ENCODE data around the gene DMBX1.

DMBX1 gene

GRCh38 chr1:46483589-46483988 is 6.0 kb upstream of the DMBX1 start:
- DNase-seq (ENCODE audit: low spot score) = no peak

- DNase-seq (ENCODE audit: low spot score) = no peak
Measured at GRCh38 chr1:46484783-46485490, 4.7 kb upstream of the DMBX1 start.

- no peak for DNase-seq (ENCODE audit: low spot score)
Measured at GRCh38 chr1:46485564-46486431, 3.8 kb upstream of the DMBX1 start.

- DNase-seq (ENCODE audit: low spot score) = no peak
Measured at GRCh38 chr1:46486432-46487015, 3.1 kb upstream of the DMBX1 start.

- no peak for DNase-seq (ENCODE audit: low spot score)
Measured at GRCh38 chr1:46487818-46488218, 1.8 kb upstream of the DMBX1 start.

DNA sequence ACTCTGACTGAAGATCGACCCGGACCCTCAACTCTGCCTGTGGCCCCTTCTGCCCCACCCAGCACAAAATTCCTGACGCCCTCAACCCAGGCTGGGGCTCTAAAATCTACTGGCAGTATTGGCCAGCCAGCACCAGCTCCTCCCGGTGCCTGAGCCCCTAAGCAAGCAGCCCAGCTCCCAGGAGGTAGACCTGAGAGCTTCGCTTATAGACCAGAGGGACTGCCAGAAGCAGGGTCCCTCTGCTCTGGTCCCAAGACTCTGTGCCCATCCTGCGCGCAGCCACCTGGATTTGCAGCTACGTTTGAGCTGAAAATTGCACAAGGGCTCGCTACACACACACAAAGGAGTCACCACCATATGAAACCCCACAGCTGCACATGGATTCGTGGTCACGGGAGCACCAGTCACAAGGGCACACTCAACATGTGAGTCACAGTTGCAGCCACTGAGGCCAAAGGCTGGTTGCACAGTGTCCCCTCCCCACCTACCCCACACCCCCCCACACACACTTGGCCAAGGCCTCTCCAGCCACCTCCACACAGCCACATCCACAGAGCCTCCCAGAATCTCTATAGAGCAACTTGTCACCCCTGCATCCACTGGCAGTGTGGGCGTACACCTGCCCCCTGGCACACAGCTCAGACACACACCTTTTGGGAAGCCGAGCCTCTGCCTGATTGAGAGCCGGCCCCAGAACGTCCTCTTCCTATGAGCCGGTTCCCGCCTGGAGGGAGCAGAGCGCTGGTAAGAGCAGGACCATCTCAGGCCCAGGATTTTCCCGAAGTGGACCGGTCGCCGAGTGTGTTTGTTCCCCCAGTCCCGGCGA is 1.1 kb upstream of the DMBX1 start:
- no peak for DNase-seq (ENCODE audit: low spot score)

GRCh38 chr1:46489169-46489637 is 433 bp upstream of the DMBX1 start:
- no peak for DNase-seq (ENCODE audit: low spot score)

DNA sequence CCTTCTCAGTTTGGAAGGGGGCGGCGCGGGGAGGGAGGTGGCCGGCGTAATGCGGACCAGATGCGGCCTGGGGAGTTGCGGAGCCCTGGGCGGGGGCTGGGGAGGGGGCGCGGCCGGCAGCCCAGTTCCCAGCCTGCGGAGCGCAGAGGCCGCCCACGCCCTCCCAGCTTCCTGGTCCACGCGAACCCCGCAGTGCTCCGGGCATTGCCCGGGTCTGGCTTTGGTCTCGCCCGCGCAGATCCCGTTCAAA is 695 bp downstream of the DMBX1 start:
- DNase-seq (ENCODE audit: low spot score) = no peak

GRCh38 chr1:46490656-46491442 is 1.2 kb downstream of the DMBX1 start:
- no peak for DNase-seq (ENCODE audit: low spot score)

- DNase-seq (ENCODE audit: low spot score) = no peak
Measured at GRCh38 chr1:46491443-46492268, 2.0 kb downstream of the DMBX1 start.

DNA sequence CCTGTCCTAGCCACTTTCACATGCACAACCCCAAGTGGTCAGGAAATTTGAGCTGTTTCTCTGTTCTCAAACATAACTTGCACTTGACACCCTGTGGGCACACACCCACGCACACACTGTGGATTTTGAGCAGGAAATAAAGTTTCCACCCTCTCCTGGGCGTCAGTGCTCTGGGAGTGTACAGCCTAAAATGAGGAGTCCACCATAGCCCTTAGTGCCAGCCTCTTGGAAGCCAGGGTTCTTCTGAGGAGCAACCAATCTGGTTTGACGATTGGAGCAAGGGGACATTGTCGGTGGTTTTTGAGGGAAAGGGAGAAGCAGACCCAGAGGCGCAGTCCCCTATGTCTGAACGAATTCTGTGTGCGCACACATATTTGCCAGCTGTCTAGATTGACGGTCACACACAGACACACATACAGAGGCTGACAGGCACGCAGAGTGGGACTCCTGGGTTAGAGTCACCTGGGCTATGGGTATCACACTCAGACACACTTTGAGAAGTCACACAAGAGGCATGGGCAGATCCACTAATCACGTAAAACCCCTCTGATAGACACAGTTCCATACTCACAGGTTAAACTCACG is 2.7 kb downstream of the DMBX1 start:
- no peak for DNase-seq (ENCODE audit: low spot score)

- DNase-seq (ENCODE audit: low spot score) = no peak
Measured at GRCh38 chr1:46492871-46493270, 3.2 kb downstream of the DMBX1 start.

DNA sequence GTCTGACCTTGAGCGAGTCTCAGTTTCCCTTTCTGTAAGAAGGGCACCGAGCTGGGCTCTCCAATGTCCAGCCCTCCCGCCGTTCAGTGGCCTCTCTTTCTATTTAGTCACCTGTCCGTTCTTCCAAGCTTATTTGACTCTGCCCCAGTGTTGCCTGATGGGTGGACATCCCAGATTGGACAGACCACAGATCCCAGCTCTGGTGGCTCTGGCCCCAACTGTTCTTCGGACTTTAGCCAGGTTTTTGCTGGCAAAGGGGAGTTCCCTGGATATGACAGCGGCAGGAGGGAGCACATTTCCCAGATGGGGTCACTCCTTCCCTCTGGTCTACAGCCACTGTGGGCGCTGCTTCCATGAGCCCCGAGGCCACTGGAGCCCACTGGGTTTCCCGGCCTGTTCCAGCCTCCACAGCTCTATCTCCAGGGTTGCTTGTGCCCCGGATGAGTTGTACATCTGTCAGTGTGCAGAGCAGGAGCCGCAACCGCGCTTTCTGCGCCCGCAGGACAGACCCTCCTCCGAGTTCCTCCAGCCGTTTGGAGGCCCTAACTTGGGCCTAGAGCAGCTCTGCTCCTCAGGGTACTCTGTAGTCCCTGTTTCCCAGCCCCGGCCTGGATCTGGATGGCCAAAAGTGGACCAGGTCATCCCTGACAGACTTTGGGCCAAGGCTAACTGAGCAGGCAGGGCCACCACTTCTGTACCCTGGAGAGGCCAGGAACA is 3.8 kb downstream of the DMBX1 start:
- no peak for DNase-seq (ENCODE audit: low spot score)

DNA sequence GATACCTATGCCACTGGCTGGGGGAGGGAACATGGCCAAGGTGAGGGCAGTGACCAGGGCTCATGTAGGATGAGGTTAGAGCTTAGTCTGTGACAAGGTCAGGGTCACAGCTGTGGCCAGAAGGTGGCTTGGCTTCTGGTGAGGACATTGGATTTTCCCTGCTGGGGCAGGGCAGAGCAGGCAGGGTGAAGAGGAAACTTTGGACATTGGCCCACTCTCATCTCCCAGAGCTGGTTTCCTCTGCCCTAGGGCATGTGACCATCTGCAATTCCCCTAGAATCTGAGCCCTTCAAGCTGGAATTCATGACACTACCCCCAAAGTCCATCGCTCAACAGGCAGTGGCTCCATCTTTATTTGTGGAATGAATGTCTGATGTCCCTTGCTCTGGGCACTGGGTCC is 5.3 kb downstream of the DMBX1 start:
- no peak for DNase-seq (ENCODE audit: low spot score)

DNA sequence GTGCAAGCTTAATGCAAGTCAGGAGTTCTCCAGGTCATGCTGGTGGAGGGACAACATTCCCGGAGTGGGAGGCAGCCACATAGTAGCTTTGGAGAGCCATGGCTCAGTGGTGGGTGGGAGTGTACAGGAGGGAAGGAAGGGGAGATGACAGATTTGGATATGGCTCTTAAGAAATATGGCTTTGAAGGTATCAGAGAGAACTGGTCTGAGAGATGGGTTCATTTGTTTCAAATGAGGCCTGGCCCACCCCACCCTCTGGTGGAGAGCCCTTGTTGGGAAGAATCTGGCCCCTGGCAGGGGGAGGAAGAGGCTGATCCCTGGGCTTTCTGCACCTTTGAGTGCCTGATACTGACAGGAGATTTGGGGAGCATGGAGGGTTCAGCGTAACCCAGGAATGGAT is 6.1 kb downstream of the DMBX1 start:
- no peak for DNase-seq (ENCODE audit: low spot score)

DNA sequence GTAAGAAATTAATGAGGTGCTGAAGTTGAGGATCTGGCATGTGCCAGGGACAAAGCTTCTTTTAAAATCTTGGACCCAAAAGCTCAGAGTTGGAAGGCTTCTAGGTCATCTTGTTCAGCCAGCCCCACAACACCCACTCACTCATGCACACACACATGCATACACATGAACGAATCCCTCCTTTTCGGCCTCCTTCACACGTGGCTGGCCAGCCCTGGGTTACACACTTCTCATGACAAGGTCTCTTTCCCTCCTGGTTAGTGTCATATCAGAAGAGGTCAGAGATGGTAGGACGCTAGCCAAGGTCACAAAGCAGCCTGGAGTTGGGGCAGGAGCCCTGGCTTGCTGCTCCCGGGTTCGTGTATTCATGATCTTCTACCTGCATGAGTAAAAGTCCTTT is 6.9 kb downstream of the DMBX1 start:
- no peak for DNase-seq (ENCODE audit: low spot score)

DNA sequence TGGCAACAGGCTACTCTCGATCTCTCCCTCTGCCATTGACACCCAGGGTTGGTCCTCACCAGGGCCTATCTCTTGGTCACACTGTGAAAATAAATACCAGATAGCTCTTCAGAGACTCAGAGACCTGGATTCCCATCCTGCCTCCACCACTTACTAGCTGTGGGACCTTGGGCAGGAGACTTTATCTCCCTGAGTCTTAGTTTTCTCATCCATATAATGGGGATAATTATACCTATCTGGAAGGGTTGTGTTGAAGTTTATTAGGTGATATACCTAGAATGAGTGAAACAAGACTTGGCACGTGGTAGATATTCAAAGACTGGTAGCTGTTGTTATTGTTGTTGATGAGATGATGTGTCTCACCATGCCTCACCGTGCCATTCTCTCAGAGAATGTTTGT is 7.4 kb downstream of the DMBX1 start:
- no peak for DNase-seq (ENCODE audit: low spot score)

- no peak for DNase-seq (ENCODE audit: low spot score)
Measured at GRCh38 chr1:46497665-46498064, 8.0 kb downstream of the DMBX1 start.

DNA sequence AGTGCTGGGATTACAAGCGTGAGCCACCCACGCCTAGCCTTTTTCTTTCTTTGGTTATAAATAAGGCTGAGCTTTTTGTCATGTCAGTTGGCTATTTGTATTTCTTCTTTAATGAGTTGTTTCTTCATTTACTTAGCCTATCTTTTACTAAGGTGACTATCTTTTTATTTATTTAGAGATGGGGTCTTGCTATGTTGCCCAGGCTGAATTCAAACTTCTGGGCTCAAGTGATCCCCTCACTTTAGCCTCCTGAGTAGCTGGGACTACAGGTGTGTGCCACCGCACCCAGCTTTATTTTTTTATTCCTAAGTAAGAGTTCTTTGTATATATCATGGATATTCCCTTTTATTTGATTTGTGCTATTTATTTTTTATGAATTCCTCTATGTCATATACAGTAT is 11.9 kb downstream of the DMBX1 start:
- no peak for DNase-seq (ENCODE audit: low spot score)

DNA sequence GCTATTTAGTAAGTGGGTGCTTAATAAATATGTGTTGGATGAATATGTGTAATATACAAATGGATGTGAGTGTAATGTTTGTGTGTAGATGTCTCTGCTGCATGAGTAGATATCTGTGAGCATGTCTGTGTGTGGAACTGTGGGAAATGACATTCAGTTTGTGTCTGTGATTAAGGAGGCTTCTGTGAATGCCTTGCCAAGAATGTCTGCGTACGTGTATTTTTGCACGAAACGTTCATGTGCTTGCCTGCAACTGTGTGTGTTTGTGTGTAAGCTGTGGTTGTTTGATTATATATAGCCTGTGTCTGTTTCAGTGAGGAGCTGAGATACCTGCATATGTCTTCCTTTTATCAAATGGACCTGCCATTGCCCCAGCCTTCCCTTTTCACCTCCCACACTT is 13.8 kb downstream of the DMBX1 start:
- no peak for DNase-seq (ENCODE audit: low spot score)

Data from LoVo (cell line).